Measurements from ENCODE around the gene SLC35F5.
A peak's percentile ranks its signal among the peaks of the same experiment; 100 is the strongest.
"Not testable (repeated sequence)": the region's sequence is repeated elsewhere in the genome, so short reads cannot be mapped to it uniquely, and the experiment has no call there.

SLC35F5 gene

GRCh38 chr2:113698892-113699447 is 57.5 kb downstream of the SLC35F5 start:
- no peak overlapping the region for H3K27ac ChIP-seq
- DNase-seq = no peak
- no peaks in the 10 kb centered on the region for H3K27me3 ChIP-seq (replicated peaks)
- in situ Hi-C loops (cut with HindIII; ENCODE audit: low pct_ligation_motif_present, low sequenced_read_pairs) = no loop called here
- no peak for TF ChIP-seq CTCF (IDR thresholded peaks at IDR 0.05; ENCODE audit: low read depth, low read length, missing control alignments)
- H3K4me3 ChIP-seq (ENCODE audit: low read depth, low read length) = no peak overlapping the region
- H3K36me3 ChIP-seq (replicated peaks) = no peaks in the 10 kb centered on the region

- DNase-seq; H3K4me3 ChIP-seq (ENCODE audit: low read depth, low read length); H3K27ac ChIP-seq; in situ Hi-C loops (cut with HindIII; ENCODE audit: low pct_ligation_motif_present, low sequenced_read_pairs); H3K36me3 ChIP-seq (replicated peaks); H3K27me3 ChIP-seq (replicated peaks): not testable (repeated sequence)
Observed at GRCh38 chr2:113698251-113698650, 58.2 kb downstream of the SLC35F5 start.

- DNase-seq = no peak
- no peaks in the 10 kb centered on the region for H3K27me3 ChIP-seq (replicated peaks)
- no peak overlapping the region for H3K27ac ChIP-seq
- no peaks in the 10 kb centered on the region for H3K36me3 ChIP-seq (replicated peaks)
- in situ Hi-C loops (cut with HindIII; ENCODE audit: low pct_ligation_motif_present, low sequenced_read_pairs) = no loop called here
- TF ChIP-seq CTCF (IDR thresholded peaks at IDR 0.05; ENCODE audit: low read depth, low read length, missing control alignments) = no peak
- no peak overlapping the region for H3K4me3 ChIP-seq (ENCODE audit: low read depth, low read length)
Observed at GRCh38 chr2:113697516-113697915, 58.9 kb downstream of the SLC35F5 start.

GRCh38 chr2:113694438-113694837 is 62.0 kb downstream of the SLC35F5 start:
- no peak for DNase-seq
- H3K4me3 ChIP-seq (ENCODE audit: low read depth, low read length) = no peak overlapping the region
- H3K27ac ChIP-seq = no peak overlapping the region
- no peak for TF ChIP-seq CTCF (IDR thresholded peaks at IDR 0.05; ENCODE audit: low read depth, low read length, missing control alignments)
- H3K36me3 ChIP-seq (replicated peaks) = no peaks in the 10 kb centered on the region
- in situ Hi-C loops (cut with HindIII; ENCODE audit: low pct_ligation_motif_present, low sequenced_read_pairs) = no loop called here
- no peaks in the 10 kb centered on the region for H3K27me3 ChIP-seq (replicated peaks)

- Histone ChIP-seq H3K27ac (no peak overlapping the region), H3K36me3 (replicated peaks) (no peaks in the 10 kb centered on the region), H3K27me3 (replicated peaks) (no peaks in the 10 kb centered on the region), H3K4me3 (ENCODE audit: low read depth, low read length) (no peak overlapping the region)
- DNase-seq = no peak
- no peak for TF ChIP-seq CTCF (IDR thresholded peaks at IDR 0.05; ENCODE audit: low read depth, low read length, missing control alignments)
- in situ Hi-C loops (cut with HindIII; ENCODE audit: low pct_ligation_motif_present, low sequenced_read_pairs) = no loop called here
Observed at GRCh38 chr2:113692698-113693428, 63.6 kb downstream of the SLC35F5 start.

- H3K4me3 ChIP-seq (ENCODE audit: low read depth, low read length); H3K36me3 ChIP-seq (replicated peaks); H3K27me3 ChIP-seq (replicated peaks); H3K27ac ChIP-seq; DNase-seq; in situ Hi-C loops (cut with HindIII; ENCODE audit: low pct_ligation_motif_present, low sequenced_read_pairs): not testable (repeated sequence)
Observed at GRCh38 chr2:113690871-113691270, 65.6 kb downstream of the SLC35F5 start.

- Histone ChIP-seq H3K27ac (no peak overlapping the region), H3K27me3 (replicated peaks) (no peaks in the 10 kb centered on the region), H3K36me3 (replicated peaks) (no peaks in the 10 kb centered on the region), H3K4me3 (ENCODE audit: low read depth, low read length) (no peak overlapping the region)
- TF ChIP-seq CTCF (IDR thresholded peaks at IDR 0.05; ENCODE audit: low read depth, low read length, missing control alignments) = no peak
- DNase-seq = peak; percentile 16
- in situ Hi-C loops (cut with HindIII; ENCODE audit: low pct_ligation_motif_present, low sequenced_read_pairs) = no loop called here
Observed at GRCh38 chr2:113686537-113686936, 69.9 kb downstream of the SLC35F5 start.

All from brain microvascular endothelial cell (primary cell).